Measurements from ENCODE around the gene CACHD1. TPM values are rescaled to one million over a fixed set of nuclear protein-coding genes. Genes with fewer than 3 reads are reported as not detected.

The CACHD1 gene
- polyA plus RNA-seq, 2 of the 4 experiments (the other 2 are of a cell fraction): 0.72 to 1.6 TPM

- no peak for TF ChIP-seq REST (IDR thresholded peaks at IDR 0.05)
- TF ChIP-seq TFCP2L1 (CRISPR knock-in tag; IDR thresholded peaks at IDR 0.05): no peak
These were observed 42.0 kb upstream of the CACHD1 start (continued) for GRCh38 chr1:64427879-64428278.

GRCh38 chr1:64433308-64433707 is 36.6 kb upstream of the CACHD1 start:
- H3K4me3 ChIP-seq: no peak overlapping the region
- 67% methylated on average over 5 of the region's 5 CpGs for WGBS (ENCODE audit: missing lambda C conversion rate)
- no peak for DNase-seq (ENCODE audit: low read depth in 1 of 2, low spot score in 1 of 2)
- H3K4me1 ChIP-seq: no peaks in the 10 kb centered on the region
- no peaks in the 10 kb centered on the region for H3K9me3 ChIP-seq
- ChIA-PET CTCF (interaction anchor here (0.8 kb wide), 1 partner anchor 20 kb away, joined by 3 read pairs; no protein-coding TSS in a partner anchor), POLR2A (no interaction called here)
- no peak for TF ChIP-seq MAZ (IDR thresholded peaks at IDR 0.05; ENCODE audit: borderline replicate concordance, low read depth, low read length)
- no peak for TF ChIP-seq HMGXB4 (CRISPR knock-in tag; IDR thresholded peaks at IDR 0.05; ENCODE audit: borderline replicate concordance)
- TF ChIP-seq CEBPB (IDR thresholded peaks at IDR 0.05): no peak
- no peak for TF ChIP-seq ZNF302 (CRISPR knock-in tag; IDR thresholded peaks at IDR 0.05)
- no peak for TF ChIP-seq FOSL2 (IDR thresholded peaks at IDR 0.05)
- TF ChIP-seq FOSL2 (CRISPR knock-in tag; IDR thresholded peaks at IDR 0.05): no peak
- TF ChIP-seq JUN (IDR thresholded peaks at IDR 0.05): no peak
- TF ChIP-seq CBX8 (IDR thresholded peaks at IDR 0.05): no peak
- TF ChIP-seq POLR2AphosphoS2 (conservative IDR thresholded peaks at IDR 0.05; ENCODE audit: low read length): no peak
- TF ChIP-seq ZC3H11A (IDR thresholded peaks at IDR 0.05): no peak
- H3K27ac ChIP-seq: no peak overlapping the region
- no peak for ATAC-seq
- no peak for FAIRE-seq
- H3K4me2 ChIP-seq: no peak overlapping the region

GRCh38 chr1:64433747-64434146 is 36.2 kb upstream of the CACHD1 start:
- FAIRE-seq (no peak), ATAC-seq (no peak)
- POLR2A ChIA-PET: no interaction called here

GRCh38 chr1:64435000-64435399 is 34.9 kb upstream of the CACHD1 start:
- WGBS (ENCODE audit: missing lambda C conversion rate): 30% methylated on average over 6 of the region's 6 CpGs
- FAIRE-seq (no peak), DNase-seq (ENCODE audit: low read depth in 1 of 2, low spot score in 1 of 2) (no peak), ATAC-seq (no peak)
- Histone ChIP-seq H3K9me3 (no peaks in the 10 kb centered on the region), H3K4me2 (no peak overlapping the region), H3K4me1 (no peaks in the 10 kb centered on the region), H3K4me3 (no peak overlapping the region), H3K27ac (no peak overlapping the region)
- TF ChIP-seq JUN (IDR thresholded peaks at IDR 0.05) (no peak), E2F6 (IDR thresholded peaks at IDR 0.05; ENCODE audit: borderline replicate concordance, low read depth) (no peak), RAD21 (conservative IDR thresholded peaks at IDR 0.05 in 1 of 2, IDR thresholded peaks at IDR 0.05 in 1 of 2) (no peak), HES2 (IDR thresholded peaks at IDR 0.05) (no peak), REST (IDR thresholded peaks at IDR 0.05) (no peak), CTCF (IDR thresholded peaks at IDR 0.05) (no peak), MAZ (IDR thresholded peaks at IDR 0.05; ENCODE audit: borderline replicate concordance, low read depth, low read length) (no peak), CBX8 (IDR thresholded peaks at IDR 0.05) (no peak), HOXB5 (CRISPR knock-in tag; IDR thresholded peaks at IDR 0.05) (no peak)
- ChIA-PET CTCF (no interaction called here), POLR2A (no interaction called here)

More at GRCh38 chr1:64433747-64434146, 36.2 kb upstream of the CACHD1 start:
- WGBS (ENCODE audit: missing lambda C conversion rate): 44% methylated on average over 3 of the region's 3 CpGs
- no peak overlapping the region for H3K27ac ChIP-seq
- TF ChIP-seq ZNF302 (CRISPR knock-in tag; IDR thresholded peaks at IDR 0.05): no peak
- no peak for TF ChIP-seq CHD4 (IDR thresholded peaks at IDR 0.05; ENCODE audit: borderline replicate concordance)
- no peak for TF ChIP-seq HOXB13 (CRISPR knock-in tag; IDR thresholded peaks at IDR 0.05; ENCODE audit: low read depth)
- no peak for TF ChIP-seq CBX8 (IDR thresholded peaks at IDR 0.05)
- no peak overlapping the region for H3K4me3 ChIP-seq
- no peak overlapping the region for H3K4me2 ChIP-seq
- CTCF ChIA-PET: no interaction called here
- H3K4me1 ChIP-seq: no peaks in the 10 kb centered on the region
- no peaks in the 10 kb centered on the region for H3K9me3 ChIP-seq
- no peak for DNase-seq (ENCODE audit: low read depth in 1 of 2, low spot score in 1 of 2)
